DMS153 (cell line): ENCODE measurements around the gene PALM2AKAP2.

ENCODE experiments used
- DNase-seq: peaks from one replicate; lab custom pipeline; 2025; lab: John Stamatoyannopoulos, UW

Gene PALM2AKAP2

GRCh38 chr9:109779711-109780452, at the start of gene PALM2AKAP2:
PALM2AKAP2 (plus strand) TSS chr9:109780198; CDS start chr9:109780489, 291 bp downstream.
- DNase-seq, result peak; percentile 8

GRCh38 chr9:109730228-109730627, 49.8 kb upstream of the PALM2AKAP2 start:
- peak; percentile 18 for DNase-seq

DNA sequence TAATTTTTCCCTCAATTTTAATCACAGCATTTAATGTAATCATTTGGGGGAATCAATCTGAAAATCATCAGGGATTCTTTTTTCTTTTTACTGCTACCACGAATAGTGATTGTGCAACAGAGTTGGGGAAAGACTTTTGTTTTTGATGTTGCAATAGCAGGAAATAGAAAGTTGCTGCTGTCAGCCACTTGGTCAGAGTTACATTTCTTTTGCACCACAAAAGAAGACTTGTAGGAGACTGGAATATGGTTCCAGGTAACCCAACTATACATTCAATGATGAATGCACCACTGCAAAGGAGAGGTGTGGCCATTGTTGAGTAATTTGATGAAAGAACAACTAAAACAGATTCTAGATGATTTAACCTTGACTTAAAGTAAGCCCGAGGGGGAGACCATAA, 46.3 kb upstream of the PALM2AKAP2 start:
- no peak for DNase-seq

DNA sequence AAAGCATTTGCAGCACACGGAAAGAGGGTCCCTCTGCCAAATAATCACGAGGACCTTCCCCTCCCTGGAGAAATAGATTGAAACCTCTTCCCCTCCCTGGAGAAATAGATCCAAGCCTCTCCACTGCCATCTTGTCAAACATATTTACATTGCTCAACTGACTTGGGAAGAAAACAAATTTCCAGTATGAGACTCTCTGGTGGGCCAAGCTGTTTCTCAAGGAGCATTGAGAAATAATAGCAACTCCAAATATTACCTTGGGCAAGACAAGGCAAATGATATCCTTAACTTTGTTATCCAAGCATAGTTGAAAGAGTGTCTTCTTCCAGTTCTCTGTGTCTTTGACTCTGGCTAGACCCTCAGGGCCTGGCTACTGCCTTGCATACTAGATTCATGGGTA, 45.2 kb upstream of the PALM2AKAP2 start:
- DNase-seq, result no peak

GRCh38 chr9:109735801-109736200, 44.2 kb upstream of the PALM2AKAP2 start:
- no peak for DNase-seq

- no peak for DNase-seq
These were observed 42.7 kb upstream of the PALM2AKAP2 start for GRCh38 chr9:109737295-109737694.

DNA sequence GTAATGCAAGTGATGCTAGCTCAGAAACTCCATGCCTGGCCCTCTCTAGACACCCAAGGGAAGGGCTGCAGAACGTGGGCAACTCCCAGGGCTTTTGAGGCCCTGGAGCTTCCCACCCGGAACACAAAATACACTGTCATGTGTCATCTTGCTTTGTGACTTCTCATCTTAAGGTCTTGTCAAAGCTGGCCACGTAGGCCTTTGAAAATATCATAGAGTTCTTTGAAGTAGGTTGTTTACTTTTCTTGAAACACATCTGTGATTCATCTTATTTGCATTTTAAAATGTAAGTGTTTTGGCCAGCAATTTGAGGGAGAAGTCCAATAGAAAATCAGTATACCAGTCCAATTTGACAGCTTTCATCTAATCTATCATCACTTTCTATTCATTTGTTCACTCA, 40.2 kb upstream of the PALM2AKAP2 start:
- no peak for DNase-seq

- no peak for DNase-seq
These were observed 37.1 kb upstream of the PALM2AKAP2 start for GRCh38 chr9:109742776-109743348.

GRCh38 chr9:109743696-109744095, 36.3 kb upstream of the PALM2AKAP2 start:
- no peak for DNase-seq

DNA sequence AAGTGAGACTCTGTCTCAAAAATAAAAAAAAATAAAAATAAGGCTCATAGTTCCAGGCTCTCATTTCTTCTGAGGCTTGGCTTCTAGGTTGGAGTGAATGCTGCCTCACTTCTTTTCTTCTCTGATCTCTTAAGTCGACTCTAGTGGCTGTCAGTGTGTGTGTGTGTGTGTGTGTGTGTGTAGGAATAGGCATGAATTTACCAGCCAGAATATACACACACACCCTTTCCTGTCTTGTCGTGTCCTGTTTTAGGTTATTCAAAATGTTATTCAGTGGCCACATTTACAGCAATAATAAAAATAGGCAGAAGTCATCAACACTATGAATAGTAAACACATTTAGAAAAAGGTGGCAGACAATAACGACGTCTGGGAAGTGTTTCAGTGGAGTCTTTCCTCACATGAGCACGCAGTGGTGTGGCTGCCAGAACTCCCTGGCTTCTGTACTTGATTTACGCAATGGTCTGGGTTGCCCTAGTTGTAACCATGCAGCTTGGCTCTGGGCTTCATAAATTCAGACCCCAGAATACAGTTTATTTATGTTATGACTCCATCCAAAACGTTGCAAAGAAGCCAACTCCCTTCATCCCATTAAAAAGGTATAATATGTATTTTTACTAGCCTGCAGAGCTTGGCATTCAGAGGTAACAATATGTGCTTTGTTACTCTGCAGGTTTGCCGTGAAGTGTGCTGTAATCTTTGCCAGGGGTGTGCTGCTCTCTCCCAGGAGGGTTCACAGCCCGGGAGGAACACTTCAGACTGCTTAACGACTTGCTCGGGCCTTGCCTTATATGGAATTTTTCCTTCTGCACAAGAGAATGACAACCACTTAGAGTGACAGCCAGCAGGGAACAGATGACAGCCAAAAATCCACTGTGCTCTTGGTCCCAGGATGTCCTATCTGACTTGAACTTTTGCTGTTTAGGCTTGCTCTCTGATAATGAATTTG, 34.4 kb upstream of the PALM2AKAP2 start:
- peak; percentile 65 for DNase-seq

GRCh38 chr9:109751253-109751652, 28.7 kb upstream of the PALM2AKAP2 start:
- DNase-seq, result peak; percentile 8

DNA sequence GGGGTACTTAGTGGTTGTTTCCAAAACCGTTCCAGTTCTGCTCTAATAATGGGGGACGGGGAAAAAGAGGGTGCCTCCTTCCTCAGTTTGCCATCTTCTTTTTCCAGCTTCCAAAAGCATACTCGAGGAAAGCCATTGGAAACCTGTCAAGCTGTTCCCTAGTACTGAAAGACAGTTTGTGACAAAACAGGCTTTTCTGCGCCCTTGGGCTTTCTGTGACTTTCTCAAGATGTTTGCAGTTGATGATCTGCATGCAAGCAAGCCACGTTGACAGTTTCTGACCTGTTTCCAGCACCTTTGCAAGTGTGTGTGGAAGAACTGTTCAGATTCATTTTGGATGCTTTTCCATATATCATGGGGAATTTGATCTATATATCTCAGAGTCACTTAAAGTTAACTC, 26.7 kb upstream of the PALM2AKAP2 start:
- DNase-seq, result no peak

- no peak for DNase-seq
These were observed 25.0 kb upstream of the PALM2AKAP2 start for GRCh38 chr9:109755040-109755439.

- no peak for DNase-seq
These were observed 20.4 kb upstream of the PALM2AKAP2 start for GRCh38 chr9:109759589-109759988.

GRCh38 chr9:109765278-109765677, 14.7 kb upstream of the PALM2AKAP2 start:
- DNase-seq, result no peak

GRCh38 chr9:109765830-109766229, 14.2 kb upstream of the PALM2AKAP2 start:
- DNase-seq, result no peak

DNA sequence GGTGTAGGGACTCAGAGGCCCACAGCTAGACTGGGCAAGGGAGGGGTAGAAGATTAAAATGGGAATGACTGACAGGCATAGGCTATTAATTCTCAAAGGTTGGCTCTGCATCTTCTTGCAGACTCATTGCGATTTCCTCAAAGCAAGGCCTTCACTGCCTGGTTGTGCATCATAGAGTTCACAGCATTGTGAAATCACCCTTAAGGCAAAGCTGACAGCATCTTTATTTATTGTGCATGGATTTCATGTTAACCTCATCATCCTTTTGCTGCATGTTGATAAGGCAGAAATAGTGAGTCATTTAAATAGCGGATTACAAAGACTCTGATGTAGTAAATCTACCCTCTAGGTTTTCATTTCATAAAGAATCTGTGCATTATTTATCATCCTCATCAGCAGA, 13.6 kb upstream of the PALM2AKAP2 start:
- DNase-seq, result no peak

DNA sequence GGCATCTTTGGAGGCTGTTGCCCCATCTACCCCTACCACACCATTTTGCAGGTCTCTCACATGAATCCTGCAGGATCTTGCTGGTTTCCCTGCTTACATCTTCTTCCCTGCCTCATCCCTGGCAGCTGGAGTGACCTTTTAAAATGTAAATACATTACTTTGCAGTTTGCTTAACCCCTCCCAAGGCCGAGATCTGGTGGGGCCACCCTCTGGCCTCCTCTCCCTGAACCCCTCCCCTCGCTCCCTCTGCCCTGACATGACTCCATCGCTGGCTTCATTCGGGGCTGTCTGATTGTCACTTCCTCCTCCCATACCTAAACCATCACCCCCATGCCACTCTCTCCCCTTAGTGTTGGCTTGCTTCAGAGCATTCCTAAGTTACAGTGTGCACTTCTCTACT, 12.6 kb upstream of the PALM2AKAP2 start:
- no peak for DNase-seq

- DNase-seq, result no peak
These were observed 12.2 kb upstream of the PALM2AKAP2 start for GRCh38 chr9:109767814-109768213.

- no peak for DNase-seq
These were observed 10.7 kb upstream of the PALM2AKAP2 start for GRCh38 chr9:109769250-109769649.

- DNase-seq, result no peak
These were observed 9.9 kb upstream of the PALM2AKAP2 start for GRCh38 chr9:109770101-109770500.

- no peak for DNase-seq
These were observed 8.9 kb upstream of the PALM2AKAP2 start for GRCh38 chr9:109771087-109771486.
